GM18502 (cell line): ENCODE data around the gene TRIM31.

ENCODE experiments used
- ATAC-seq: cut with Tn5 transposase; IDR thresholded peaks from one replicate; pipeline ENCODE4 v1.9.1; 2021; ENCODE audit warnings: mild to moderate bottlenecking; ENCODE audit not compliant: unreplicated experiment, poor library complexity

Gene TRIM31

GRCh38 chr6:30092852-30093543 is 19.9 kb downstream of the TRIM31 start:
- no peak for ATAC-seq

- no peak for ATAC-seq
Observed at GRCh38 chr6:30091577-30092381, 21.1 kb downstream of the TRIM31 start.

- ATAC-seq = no peak
Observed at GRCh38 chr6:30087876-30088275, 25.0 kb downstream of the TRIM31 start.

GRCh38 chr6:30077218-30077617 is 35.7 kb downstream of the TRIM31 start:
- ATAC-seq = no peak

- ATAC-seq = no peak
Observed at GRCh38 chr6:30075790-30076732, 36.8 kb downstream of the TRIM31 start.

GRCh38 chr6:30075094-30075789 is 37.6 kb downstream of the TRIM31 start, which contains the start of gene RNF39:
Gene RNF39 (minus strand): TSS chr6:30075769. CDS start chr6:30075585, 184 bp downstream.
- no peak for ATAC-seq

GRCh38 chr6:30074331-30075093 is 38.4 kb downstream of the TRIM31 start:
- ATAC-seq = no peak

GRCh38 chr6:30073489-30074235 is 39.2 kb downstream of the TRIM31 start:
- ATAC-seq = no peak

- no peak for ATAC-seq
Observed at GRCh38 chr6:30071858-30072257, 41.0 kb downstream of the TRIM31 start.

- ATAC-seq = no peak
Observed at GRCh38 chr6:30071081-30071818, 41.6 kb downstream of the TRIM31 start.

GRCh38 chr6:30067460-30068139 is 45.3 kb downstream of the TRIM31 start:
- ATAC-seq = no peak

- ATAC-seq = peak; percentile 95
Observed at GRCh38 chr6:30066577-30067459, 46.1 kb downstream of the TRIM31 start, which contains the start of gene PPP1R11. Gene PPP1R11 (plus strand): TSS chr6:30067198. CDS start chr6:30067411, 213 bp downstream.

- no peak for ATAC-seq
Observed at GRCh38 chr6:30066082-30066481, 46.8 kb downstream of the TRIM31 start.

GRCh38 chr6:30063315-30063714 is 49.6 kb downstream of the TRIM31 start:
- ATAC-seq = no peak

GRCh38 chr6:30062471-30063178 is 50.3 kb downstream of the TRIM31 start:
- no peak for ATAC-seq
